Neural cell (in vitro differentiated cells): Measurements from ENCODE around the gene CTNNBL1.

Source experiments
- EZH2 ChIP-seq: fragments of 200-600, 300-800 bp; shearing (Covaris generic), sonication (generic); IDR thresholded peaks from 2 replicates; pipeline ENCODE4 v1.6.1; 2014; ENCODE audit warnings: antibody characterized with exemption, low read length, borderline replicate concordance, mild to moderate bottlenecking; ENCODE audit not compliant: insufficient read depth, poor library complexity, severe bottlenecking
- RAD21 ChIP-seq: fragments of 450-650 bp; conservative IDR thresholded peaks from 2 replicates; pipeline ENCODE4 v1.6.1; 2014; ENCODE audit warnings: antibody characterized with exemption, mild to moderate bottlenecking, moderate library complexity
- TF ChIP-seq, protein P1 (sequence below): fragments of 450-650 bp; IDR thresholded peaks from 2 replicates; pipeline ENCODE4 v1.5.1; 2014; ENCODE audit warnings: antibody characterized with exemption, mild to moderate bottlenecking, moderate library complexity; ENCODE audit not compliant: poor library complexity, severe bottlenecking

DNA sequence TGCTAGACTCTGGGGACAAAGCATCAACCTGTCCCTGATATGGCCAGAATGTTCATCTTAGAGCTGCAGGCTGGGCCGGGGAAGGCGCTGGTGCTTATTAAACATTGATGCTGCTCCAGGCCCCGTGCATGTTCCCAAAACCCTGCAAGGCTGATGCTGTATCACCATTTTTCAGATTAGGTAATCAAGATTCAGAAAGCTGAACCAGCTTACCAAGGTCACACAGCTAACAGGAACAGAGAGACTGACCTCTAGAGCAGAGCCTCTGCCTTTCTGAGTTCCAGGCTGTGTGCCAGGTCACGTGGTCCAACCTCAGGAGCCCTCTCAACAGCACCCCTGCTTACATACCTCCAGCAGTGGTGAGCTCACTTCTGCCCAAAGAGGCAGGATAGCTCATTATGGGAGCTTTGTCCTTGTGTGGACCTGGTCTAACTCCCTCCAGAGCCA lies 193.0 kb downstream of the CTNNBL1 start:
- TF ChIP-seq, protein P1, sequence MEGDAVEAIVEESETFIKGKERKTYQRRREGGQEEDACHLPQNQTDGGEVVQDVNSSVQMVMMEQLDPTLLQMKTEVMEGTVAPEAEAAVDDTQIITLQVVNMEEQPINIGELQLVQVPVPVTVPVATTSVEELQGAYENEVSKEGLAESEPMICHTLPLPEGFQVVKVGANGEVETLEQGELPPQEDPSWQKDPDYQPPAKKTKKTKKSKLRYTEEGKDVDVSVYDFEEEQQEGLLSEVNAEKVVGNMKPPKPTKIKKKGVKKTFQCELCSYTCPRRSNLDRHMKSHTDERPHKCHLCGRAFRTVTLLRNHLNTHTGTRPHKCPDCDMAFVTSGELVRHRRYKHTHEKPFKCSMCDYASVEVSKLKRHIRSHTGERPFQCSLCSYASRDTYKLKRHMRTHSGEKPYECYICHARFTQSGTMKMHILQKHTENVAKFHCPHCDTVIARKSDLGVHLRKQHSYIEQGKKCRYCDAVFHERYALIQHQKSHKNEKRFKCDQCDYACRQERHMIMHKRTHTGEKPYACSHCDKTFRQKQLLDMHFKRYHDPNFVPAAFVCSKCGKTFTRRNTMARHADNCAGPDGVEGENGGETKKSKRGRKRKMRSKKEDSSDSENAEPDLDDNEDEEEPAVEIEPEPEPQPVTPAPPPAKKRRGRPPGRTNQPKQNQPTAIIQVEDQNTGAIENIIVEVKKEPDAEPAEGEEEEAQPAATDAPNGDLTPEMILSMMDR: no peak
- no peak for TF ChIP-seq RAD21
- TF ChIP-seq EZH2: no peak
